ENCODE results near the gene CDC42BPB.

Gene CDC42BPB

DNA sequence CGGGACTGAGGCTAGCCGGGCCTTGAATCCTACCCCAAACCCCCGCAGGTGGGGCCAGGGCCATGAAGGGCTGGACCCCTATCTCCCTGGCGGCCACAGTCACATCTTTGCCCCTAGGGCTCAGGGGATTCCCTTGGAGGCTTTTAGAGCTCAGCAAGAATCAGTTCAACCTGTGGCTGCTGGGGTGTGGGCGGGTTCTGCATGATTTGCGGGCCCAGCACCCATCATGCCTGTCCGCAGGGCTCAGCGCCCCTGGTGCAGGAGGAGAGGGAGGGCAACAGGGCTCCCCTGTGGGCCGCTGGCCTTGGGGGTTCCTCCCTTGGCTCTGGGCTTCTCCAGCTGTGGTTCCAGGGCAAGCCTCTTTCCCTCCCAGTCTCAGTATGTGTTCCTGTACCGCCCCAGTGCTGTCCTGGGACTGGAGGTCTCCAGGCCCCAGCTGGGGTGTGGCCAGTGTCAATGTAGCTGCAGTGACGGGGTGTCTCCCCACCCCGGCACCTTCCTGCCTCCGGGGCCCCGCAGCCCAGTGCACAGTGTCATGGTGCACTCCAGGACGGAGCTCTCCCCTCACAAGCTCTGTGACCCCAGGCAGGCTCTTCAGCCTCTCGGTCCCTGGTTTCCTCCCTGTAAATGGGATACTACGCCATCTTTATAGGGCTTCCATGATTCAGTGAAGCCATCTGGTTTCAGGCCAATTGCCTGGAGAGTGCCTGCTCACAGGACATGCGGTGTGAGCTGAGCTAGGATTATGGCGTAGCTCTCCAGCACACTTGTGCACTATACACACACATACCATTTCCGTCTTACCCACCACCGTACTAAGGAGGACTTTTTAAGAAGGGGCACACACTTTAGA, 16.8 kb upstream of the CDC42BPB start:
- DNase-seq: no peak

DNA sequence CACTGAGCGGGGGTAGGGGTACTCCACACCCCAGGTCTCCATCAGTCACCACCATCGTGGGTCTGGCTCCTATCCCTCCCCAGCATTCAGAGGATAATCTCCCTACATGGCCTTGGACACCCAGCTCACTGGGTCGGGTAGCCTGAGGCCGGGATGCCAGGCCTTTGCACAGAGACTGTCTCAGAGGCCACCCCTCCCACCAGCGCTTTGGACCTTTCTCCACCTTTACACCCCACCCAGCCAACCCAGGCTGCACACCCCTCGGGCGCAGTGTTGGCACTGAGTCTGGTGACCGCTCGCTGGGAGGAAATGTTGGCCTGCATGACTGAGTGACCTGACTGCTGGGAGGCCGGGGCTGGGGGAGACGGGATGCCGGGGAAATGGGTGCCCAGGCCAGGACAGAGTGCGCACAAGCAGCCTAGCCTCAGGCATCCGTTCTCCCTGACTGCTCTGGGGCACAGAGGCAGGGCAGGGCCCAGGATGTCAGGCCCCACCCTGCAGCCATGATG, 16.1 kb upstream of the CDC42BPB start:
- no peak for DNase-seq

DNA sequence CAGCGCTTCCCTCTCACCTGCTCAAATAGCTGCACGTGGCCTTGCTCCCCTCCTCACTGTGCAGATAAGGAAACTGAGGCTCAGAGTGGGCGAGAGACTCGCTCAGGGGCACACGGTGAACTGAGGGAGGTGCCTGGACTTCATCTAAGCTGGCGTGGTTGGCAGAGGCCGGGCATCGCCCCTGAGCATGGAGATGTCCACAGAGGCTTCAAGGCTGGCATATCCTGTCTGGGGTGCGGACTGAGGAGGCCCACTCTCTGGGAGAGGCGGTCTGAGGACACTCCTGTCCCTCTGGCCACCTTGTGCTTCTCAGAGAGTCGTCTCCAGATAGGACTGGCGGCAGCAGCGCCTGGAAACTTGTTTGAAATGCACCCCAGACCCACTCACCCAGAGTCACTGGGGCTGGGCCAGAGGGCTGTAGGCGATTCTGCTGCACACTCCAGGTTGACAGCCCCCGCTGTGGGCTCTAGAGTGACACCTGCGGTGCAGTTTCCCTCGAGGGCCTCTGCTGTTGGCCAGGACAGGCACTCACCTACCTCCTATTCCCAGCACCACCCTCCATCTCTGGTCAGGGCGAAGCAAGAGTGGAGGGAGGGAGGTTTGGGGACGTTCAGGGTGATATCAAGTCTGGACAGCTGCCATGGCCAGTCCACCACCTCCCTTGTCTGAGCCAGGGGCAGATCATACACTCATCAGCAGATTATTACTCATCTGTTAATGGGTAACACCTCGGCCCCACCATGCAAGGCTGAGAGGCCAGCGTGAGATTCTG, 15.4 kb upstream of the CDC42BPB start:
- DNase-seq: no peak

DNA sequence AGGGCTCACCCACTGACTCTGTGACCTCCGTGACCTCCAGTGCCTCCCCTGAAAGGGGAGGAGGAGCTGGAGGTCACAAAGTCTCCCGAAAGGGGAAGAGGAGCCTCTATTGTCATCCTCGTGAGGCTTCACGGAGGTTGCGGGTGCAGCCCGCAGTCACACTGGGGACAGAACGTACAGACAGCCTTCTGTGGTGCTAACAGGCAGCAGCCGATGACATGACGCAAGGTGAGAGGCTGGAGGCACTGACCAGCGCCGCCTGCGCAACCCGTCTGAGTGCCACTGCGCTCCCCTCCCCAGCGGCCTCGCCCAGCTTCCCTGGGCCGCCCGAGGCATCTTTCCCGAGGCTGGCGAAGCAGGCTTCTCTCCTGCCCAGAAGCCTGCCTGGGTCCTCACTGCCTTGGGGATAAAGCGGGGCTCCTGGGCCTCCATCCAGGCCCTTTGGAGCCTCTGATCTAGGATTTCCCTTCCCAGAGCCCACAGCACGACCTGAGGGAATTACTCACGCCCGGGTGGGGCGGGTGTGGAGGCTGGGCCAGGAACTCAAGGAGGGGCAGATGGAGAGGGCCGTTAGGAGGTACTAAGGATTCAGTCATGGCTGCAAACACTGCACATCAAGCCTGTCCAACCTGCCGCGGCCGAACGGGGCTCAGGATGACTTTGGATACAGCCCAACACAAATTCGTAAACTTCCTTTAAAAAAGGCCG, 14.3 kb upstream of the CDC42BPB start:
- DNase-seq: no peak

DNA sequence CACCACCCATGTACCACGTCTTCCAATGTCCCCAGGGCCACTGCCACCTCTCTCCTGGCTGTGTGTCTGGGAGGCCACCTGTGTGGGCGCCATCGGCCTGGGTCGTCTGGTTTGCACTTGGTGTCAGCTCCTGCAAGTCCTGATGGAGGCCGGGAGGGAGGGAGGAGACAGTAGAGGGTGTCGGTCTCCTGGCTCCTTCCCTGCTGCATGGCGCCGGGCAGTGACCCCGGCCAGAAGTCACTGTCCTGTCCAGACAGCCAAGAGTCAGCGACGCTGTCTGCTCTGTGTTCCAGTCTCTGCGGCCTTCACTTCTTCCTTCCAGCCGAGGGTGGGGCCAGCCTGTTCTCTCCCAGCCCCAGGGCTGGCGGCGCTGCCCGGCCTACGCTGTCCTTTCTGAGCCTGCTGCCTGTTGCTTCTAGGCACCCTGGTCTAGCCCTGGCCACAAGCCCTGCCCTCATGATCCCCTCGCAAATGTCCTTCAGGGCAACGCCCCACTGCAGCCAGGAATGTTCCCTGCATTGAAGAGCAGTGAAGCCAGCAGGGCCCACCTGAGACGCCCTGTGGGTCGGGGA, 13.7 kb upstream of the CDC42BPB start:
- no peak for DNase-seq

DNA sequence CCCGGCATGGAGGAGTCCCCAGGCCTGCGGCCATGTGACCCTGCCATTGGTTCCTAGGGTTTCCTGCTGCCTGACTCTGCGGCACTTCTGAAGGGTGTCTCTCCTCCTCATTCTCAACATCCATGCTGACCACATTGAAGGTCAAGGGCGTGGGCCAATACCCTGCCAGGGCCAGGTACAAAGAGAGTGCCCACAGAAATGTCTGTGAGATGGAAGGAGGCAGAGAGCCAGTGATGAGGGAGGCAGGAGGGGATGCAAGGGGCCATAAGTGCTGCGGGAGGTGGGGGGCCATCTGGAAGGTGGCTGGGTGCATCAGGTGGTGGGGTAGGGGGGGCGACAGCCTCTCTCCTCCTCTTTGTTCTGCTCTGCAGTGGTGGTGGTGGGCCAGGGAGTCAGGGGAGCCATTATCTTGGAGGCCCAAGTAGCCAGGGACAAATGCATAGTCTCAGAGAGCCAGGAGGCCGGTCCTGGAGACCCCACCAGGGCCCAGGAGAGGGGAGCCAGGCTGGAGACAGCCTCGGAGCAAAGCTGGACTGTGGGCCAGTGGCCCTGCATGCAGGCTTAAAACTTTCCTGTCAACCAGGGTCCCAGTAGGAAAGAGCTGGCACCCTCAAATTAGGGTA, 13.0 kb upstream of the CDC42BPB start:
- no peak for DNase-seq

DNA sequence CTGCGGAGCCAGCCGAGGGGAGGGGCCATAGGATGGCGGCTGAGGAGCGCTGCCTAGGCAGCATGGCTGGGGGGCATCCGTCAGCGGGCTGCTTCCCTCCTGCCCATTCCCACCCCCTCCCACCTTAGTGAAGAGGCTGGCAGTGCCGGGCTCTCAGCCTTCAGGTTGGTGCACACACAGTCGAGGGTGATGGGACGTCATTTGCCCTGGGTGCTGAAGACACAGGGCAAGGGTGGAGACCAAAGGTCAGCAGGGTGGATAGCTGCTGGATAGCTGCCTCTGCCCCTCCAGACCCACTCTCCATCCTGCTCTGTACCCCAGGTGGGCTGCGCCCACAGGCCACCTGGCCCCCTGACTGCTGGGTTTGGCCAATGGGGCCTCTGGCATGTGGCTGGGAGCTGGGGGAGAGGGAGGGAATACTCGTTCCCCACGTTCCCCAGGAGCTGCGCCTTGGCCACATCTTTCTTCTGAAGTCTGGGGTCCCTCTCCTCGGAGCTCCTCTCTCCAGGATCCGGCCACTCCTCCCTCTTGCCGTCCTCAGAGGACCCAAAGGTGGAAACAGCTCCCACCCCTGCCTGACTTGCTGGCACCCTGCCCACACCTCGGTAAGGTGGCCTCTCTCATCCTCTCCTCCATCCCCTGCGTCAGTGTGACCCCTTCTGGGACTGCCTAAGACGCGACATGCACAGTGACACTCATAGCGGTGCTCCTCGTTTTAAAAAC, 11.2 kb upstream of the CDC42BPB start:
- DNase-seq: no peak

DNA sequence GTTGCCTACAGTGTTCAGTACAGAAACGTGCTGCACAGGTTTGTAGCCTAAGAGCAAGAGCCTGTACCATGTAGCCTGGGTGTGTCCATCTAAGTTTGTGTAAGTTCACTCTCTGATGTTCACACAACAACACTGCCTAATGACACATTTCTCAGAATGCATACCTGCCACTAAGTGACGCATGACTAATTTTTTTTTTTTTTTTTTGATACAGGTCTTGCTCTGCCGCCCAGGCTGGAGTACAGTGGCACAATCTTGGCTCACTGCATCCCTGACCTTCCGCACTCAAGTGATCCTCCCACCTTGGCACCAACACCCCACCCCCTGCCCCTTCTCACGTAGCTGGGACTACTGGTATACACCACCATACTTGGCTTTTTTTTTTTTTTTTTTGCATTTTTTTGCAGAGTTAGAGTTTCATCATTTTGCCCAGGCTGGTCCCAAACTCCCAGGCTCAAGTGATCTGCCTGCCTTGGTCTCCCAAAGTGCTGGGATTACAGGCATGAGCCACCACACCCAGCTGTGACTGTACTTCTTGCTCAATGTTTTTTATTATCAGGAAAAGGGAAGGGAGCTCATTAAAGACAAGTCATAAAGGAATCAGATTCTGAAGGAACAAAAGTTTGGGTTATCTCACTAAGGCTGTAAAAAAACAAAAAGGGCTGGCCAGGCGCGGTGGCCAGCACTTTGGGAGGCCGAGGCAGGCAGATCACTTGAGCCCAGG, 10.0 kb upstream of the CDC42BPB start:
- no peak for DNase-seq

DNA sequence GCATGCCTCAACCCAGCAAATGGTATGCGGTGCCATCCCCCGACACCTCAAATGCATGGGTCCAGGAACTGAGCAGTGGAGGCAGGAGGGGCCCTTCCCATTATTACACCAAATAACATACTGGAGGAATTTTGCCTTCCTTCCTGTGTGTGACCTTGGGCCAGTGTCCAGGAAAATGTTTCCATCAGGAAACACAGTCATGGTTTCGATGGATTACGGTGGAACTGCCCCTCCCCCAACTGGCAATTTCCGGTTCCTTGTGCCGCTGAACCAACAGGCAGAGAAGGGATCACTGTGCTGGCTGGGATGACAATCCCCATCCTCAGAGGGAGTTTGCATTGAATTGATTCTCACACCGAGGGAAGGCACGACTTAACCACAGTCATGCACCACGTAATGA, 9.1 kb upstream of the CDC42BPB start:
- no peak for DNase-seq

DNA sequence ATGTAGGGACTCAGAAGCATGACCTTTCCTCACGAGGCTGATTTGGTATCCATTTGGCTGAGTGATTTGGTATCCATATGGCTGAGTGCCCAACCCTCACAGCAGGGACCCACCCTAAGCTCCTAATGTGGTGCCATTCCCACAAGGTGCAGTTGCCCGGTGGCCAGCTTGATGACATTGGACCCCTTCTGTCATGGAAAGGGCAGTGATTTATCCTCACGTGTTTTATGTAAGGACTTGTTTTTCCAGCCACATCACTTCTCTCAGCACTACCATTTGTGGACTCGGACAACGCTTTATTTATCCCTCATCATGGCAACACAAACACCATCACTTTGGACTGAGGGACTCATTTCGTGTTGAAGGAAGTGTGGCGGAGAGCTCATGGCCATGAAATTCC, 8.5 kb upstream of the CDC42BPB start:
- no peak for DNase-seq

DNA sequence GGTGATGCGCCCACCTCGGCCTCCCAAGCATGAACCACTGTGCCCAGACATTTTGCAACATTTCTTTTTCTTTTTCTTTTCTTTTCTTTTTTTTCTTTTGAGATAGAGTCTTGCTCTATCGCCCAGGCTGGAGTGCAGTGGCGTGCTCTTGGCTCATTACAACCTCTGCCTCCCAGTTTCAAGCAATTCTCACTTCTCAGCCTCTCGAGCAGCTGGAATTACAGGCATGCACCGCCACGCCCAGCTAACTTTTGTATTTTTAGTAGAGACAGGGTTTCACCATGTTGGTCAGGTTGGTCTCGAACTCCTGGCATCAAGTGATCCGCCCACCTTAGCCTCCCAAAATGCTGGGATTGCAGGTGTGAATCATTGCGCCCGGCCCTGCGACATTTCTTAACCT, 7.6 kb upstream of the CDC42BPB start:
- no peak for DNase-seq

DNA sequence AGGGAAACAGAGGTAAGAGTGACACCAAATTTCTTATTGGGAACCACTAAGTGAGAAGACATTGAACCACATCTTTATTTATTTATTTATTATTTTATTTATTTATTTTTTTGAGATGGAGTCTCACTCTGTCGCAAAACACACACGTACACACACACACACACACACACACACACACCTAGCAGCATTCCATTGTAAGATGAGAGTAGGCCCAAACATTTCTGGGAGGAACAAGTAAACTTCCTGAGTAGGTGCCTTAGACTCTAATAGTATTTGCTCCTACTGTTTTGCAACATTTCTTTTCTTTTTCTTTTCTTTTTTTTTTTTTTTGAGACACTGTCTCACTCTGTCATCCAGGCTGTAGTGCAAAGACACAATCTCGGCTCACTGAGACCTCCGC, 7.1 kb upstream of the CDC42BPB start:
- DNase-seq: no peak

DNA sequence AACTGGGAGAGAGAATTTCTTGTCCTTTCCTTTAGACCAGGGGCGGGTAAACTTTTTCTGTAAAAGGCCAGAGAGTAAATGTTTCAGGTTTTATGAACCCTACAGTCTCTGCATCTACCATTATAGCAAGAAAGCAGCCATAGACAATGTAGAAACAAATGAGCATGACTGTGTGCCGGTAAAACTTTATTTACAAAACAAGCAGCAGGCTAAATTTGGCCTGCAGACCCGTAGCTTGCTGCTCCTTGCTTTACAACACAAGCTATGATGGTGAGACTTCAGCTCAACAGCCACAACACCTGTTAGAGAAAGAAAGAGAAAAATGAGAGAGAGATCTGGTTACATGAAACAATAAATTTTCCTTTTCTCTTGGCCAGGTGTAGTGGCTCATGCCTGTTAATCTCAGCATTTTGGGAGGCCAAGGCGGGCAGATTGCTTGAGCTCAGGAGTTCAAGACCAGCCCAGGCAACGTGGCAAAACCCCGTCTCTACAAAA, 4.2 kb upstream of the CDC42BPB start:
- DNase-seq: no peak

DNA sequence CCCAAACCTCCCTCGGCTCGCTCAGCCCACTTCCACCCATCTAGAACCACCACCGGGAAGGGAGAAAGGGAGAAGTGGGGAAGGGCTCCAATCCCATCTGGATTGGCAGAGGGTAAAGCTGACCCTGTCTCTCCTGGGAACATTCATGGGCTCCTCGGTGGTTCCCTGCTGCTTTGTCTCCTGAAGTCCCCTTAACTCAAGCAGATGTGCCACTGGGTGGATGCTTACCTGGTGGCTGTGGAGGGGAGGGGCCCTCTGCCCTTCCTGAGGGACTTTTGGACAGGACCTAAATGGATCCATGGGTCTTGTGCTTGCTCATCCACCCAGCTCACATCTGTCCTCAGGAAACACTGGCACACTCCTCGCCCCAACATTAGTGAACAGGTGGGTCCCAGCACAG, 2.2 kb upstream of the CDC42BPB start:
- DNase-seq: no peak

DNA sequence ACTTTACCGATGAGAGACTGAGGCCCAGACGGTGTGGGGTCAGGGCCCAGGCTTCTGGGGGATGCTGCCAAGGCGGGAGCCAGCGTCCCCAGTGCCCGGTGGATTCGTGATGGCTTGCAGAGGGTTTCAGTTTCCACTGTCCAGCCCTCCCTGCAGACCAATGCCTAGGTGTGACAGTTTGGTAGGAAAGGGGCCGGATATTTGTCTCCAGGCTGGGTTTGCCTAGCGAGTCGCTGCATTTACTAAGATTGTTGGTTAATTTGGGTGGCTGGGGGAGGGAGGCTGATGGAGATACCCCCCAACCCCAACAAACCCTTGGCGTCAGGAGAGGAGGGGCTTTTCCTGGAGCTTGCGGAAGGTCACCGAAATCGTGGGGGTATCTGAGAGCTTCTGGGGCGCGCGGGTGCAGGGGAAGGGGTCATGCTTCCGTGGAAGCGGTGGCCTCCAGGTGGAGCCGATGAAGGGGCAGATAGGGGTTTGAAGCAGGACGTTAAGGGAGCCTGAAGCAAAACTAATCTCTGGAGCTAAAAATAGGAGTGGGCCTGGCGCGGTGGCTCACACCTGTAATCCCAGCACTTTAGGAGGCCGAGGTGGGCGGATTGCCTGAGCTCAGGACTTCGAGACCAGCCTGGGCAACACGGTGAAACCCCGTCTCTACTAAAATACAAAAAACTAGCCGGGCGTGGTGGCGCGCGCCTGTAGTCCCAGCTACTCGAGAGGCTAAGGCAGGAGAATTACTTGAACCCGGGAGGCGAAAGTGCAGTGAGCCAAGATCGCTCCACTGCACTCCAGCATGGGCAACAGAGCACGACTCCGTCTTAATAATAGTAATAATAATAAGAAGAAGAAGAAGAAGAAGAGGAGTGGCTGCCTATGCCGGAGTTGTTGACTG, 1.1 kb upstream of the CDC42BPB start:
- no peak for DNase-seq

DNA sequence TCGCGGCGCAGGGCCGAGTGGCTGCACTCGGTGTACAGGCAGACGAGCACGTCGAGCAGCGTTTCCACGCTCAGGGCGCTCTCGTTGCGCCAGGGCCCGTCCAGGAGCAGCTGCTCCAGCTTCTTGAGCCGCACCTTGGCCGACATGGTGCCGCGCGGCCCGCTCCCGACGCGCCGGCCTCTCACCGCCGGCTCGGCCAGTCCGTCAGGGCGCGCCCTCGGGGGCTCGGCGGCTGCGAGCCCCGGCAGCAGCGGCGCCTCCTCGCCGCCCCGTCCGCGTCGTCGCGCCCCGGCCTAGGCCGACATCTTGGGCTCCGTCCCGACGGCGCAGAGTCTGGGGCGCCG, 349 bp downstream of the CDC42BPB start:
- DNase-seq: peak; percentile 47

DNA sequence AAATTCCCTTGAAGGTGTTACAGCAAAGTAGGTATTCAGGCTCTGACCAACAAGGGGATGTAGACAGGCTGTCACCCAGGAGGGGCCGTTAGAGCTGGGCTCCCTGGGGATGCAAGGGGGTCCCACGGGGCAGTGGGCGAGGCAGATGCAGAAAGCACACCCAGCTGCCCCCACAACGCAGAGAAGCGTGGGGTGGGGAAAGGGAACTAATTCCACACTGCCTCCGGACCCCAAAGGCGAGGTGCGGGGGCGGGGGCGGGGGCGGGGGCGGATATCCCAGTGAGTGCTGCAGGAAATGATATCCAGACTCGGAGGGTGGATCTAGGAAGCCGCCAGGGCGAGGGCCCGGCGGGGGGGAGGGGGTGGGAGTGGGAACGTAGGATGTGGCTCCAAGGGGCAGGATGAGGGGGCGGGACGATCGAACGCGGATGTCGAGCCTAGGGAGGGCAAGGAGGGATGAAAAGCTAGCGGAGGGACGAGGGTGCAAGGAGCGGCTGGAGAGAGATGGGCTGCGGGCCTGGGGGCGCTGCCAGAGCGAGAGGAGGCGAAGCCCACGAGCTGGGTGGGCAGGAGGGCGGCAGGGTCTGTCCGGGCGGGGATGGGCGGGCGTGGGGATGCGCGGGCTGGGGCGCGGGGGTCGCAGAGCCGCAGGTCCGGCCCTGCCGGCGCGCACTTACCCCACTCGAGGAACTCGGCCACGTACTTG, 874 bp downstream of the CDC42BPB start:
- no peak for DNase-seq

DNA sequence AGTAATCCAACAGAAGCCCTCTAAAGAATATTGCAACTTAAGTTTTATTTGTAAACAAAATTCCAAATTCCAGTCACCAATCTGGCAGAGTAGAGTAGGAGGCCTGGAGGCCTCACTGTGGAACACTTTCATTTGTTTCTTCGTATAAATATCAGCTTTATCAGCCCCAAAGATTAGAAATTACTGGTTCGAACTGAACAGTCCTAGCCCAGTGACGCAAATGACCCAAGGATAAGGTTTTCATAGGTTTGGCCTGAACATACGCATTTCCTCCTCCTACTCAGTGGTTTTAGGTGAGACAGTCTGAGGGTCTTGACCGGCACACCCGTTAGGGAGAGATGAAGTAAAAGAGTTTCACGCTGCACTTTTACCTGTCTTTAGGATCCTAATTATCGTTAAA, 1.7 kb downstream of the CDC42BPB start:
- DNase-seq: no peak

DNA sequence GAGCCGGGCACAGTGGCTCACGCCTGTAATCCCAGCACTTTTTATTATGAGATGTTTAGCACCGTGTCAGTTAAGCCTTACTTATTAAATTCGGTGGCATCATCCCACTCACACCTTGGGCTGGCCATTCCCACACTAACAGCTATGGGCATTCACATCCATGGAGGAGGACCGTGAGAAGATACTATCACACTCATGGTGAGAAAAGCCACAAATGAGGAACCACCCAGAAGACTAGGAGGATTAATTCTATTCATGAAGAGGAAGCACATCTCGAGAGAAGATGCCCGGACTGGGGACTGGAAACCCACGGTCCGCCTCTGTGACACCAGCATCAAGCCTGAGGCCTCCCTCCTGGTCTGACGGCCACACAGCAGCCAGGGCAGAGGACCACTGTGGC, 4.9 kb downstream of the CDC42BPB start:
- DNase-seq: no peak

Data from right kidney (tissue), 1 donor.